B cell (primary cell): ENCODE measurements around the gene CACNA1A. TPM values are rescaled to one million over a fixed set of nuclear protein-coding genes. Genes with fewer than 3 reads are reported as not detected.

ENCODE experiments used
- ATAC-seq: fragments of 200-7000 bp; cut with Tn5 transposase; one replicate; pipeline ENCODE4 v1.10.0; 2021; ENCODE audit warnings: low read depth, mild to moderate bottlenecking, moderate number of reproducible peaks, moderate library complexity
- CTCF ChIA-PET: fragments of 350-600 bp; sonication (Branson Sonifier 250); formaldehyde crosslinking; loops from one replicate; lab custom pipeline; 2021; ENCODE audit warnings: antibody characterized with exemption, inconsistent platforms; lab: Charles Lee
- POLR2A ChIA-PET: fragments of 350-600 bp; sonication (Branson Sonifier 250); formaldehyde crosslinking; loops from one replicate; lab custom pipeline; 2021; ENCODE audit warnings: antibody characterized with exemption; lab: Charles Lee
- DNase-seq: peaks from one replicate; pipeline ENCODE4 v3.0.0; 2013
- H2AFZ ChIP-seq: 2 replicates; pipeline ENCODE4 v1.6.1; 2012; ENCODE audit warnings: mild to moderate bottlenecking, low read depth, low read length; ENCODE audit not compliant: insufficient read depth, poor library complexity, severe bottlenecking
- H3K27ac ChIP-seq, 2 donors: 1 replicate in 1 of 2; 2 replicates in 1 of 2; pipeline ENCODE4 v1.5.1; 2012 to 2013; ENCODE audit warnings: low read length in 2 of 2, mild to moderate bottlenecking in 2 of 2, moderate library complexity in 1 of 2
- H3K27me3 ChIP-seq, 4 experiments: fragments of 200-600 bp in 1 of 4; sonication (generic) in 1 of 4; replicated peaks in 1 of 4; 1 replicate in 2 of 4; 2 replicates in 2 of 4; pipeline versions ENCODE4 v1.6.1 to v1.7.0; 2013 to 2016; ENCODE audit warnings: low read length in 3 of 4, mild to moderate bottlenecking in 2 of 4, mixed read lengths in 1 of 4, moderate library complexity in 1 of 4; ENCODE audit not compliant: insufficient read depth in 4 of 4, control insufficient read depth in 3 of 4; ENCODE audit errors: control extremely low read depth in 1 of 4
- H3K36me3 ChIP-seq, 2 experiments: replicated peaks in 1 of 2; 1 replicate in 1 of 2; 2 replicates in 1 of 2; pipeline versions ENCODE4 v1.6.1 to v1.7.1; 2013; ENCODE audit warnings: low read length in 1 of 2; ENCODE audit not compliant: insufficient read depth in 2 of 2, control insufficient read depth in 1 of 2; ENCODE audit errors: control extremely low read depth in 1 of 2, extremely low read depth in 1 of 2
- H3K4me1 ChIP-seq, 2 donors: fragments of 200-600 bp in 1 of 2; sonication (generic) in 1 of 2; 1 replicate in 1 of 2; 2 replicates in 1 of 2; pipeline versions ENCODE4 v1.5.1 to v1.6.1; 2013 to 2017; ENCODE audit warnings: low read length in 2 of 2; ENCODE audit not compliant: control insufficient read depth in 2 of 2, insufficient read depth in 2 of 2
- H3K4me2 ChIP-seq: replicated peaks from 2 replicates; pipeline ENCODE3; 2012; ENCODE audit warnings: mild to moderate bottlenecking, low read depth, low read length; ENCODE audit not compliant: poor library complexity, severe bottlenecking
- H3K4me3 ChIP-seq, 5 experiments: fragments of 200-600 bp in 1 of 5; sonication (generic) in 1 of 5; 1 replicate in 3 of 5; 2 replicates in 2 of 5; pipeline versions ENCODE4 v1.5.1 to v1.7.0; 2011 to 2016; ENCODE audit warnings: low read length in 4 of 5, mild to moderate bottlenecking in 4 of 5, low read depth in 2 of 5, control low read depth in 1 of 5, moderate library complexity in 1 of 5; ENCODE audit not compliant: insufficient read depth in 1 of 5; ENCODE audit errors: control extremely low read depth in 1 of 5, extremely low read depth in 1 of 5
- H3K79me2 ChIP-seq: fragments of 200-600 bp; sonication (generic); one replicate; pipeline ENCODE4 v1.6.0; 2016; ENCODE audit warnings: low read length; ENCODE audit not compliant: control insufficient read depth, insufficient read depth
- H3K9ac ChIP-seq: fragments of 200-600 bp; sonication (generic); 2 replicates; pipeline ENCODE4 v1.6.1; 2017; ENCODE audit warnings: mild to moderate bottlenecking, low read length, moderate library complexity
- H3K9me3 ChIP-seq, 3 donors: one replicate each; pipeline versions ENCODE4 v1.6.1 to v1.7.1; 2013; ENCODE audit warnings: low read length in 2 of 3; ENCODE audit not compliant: control insufficient read depth in 2 of 3, insufficient read depth in 1 of 3; ENCODE audit errors: control extremely low read depth in 1 of 3
- H4K20me1 ChIP-seq: 2 replicates; pipeline ENCODE4 v1.6.0; 2012; ENCODE audit warnings: mild to moderate bottlenecking, low read length; ENCODE audit not compliant: insufficient read depth, control insufficient read depth, poor library complexity, severe bottlenecking
- H3K27ac Mint-ChIP-seq: one replicate; pipeline ENCODE4 v1.8.0; 2021; ENCODE audit warnings: mixed read lengths
- H3K27me3 Mint-ChIP-seq: one replicate; pipeline ENCODE4 v1.8.0; 2021; ENCODE audit warnings: mixed read lengths
- H3K4me1 Mint-ChIP-seq: one replicate; pipeline ENCODE4 v1.8.0; 2021; ENCODE audit warnings: mixed read lengths
- H3K4me3 Mint-ChIP-seq: one replicate; pipeline ENCODE4 v1.8.0; 2021; ENCODE audit warnings: mixed read lengths
- H3K9me3 Mint-ChIP-seq: one replicate; pipeline ENCODE4 v1.8.0; 2022; ENCODE audit warnings: mixed read lengths; ENCODE audit not compliant: insufficient read depth
- EZH2 ChIP-seq: IDR thresholded peaks from 2 replicates; pipeline ENCODE4 v1.6.1; 2012; ENCODE audit warnings: borderline replicate concordance, low read depth, mild to moderate bottlenecking, moderate library complexity, low read length; ENCODE audit not compliant: insufficient read depth, poor library complexity, severe bottlenecking
- WGBS: methylation state at CpG from one replicate; pipeline ENCODE4 v1.1.5; 2013; ENCODE audit warnings: missing lambda C conversion rate; ENCODE audit not compliant: insufficient coverage; 5-methylcytosine and 5-hydroxymethylcytosine counted together
- intact Hi-C: fragments of 100-400 bp; cut with micrococcal nuclease; formaldehyde crosslinking; loops from one replicate; pipeline ENCODE4 v1.10.0; 2022
- polyA plus RNA-seq: library from polyadenylated mRNA; depleted of rRNA; stranded (reverse); fragments of >200 nt; gene quantifications from 2 replicates; pipeline ENCODE4 v1.2.3, GENCODE V29; 2012
- total RNA-seq, 2 donors: library from RNA; stranded (reverse); fragments of 120-200 nt in 1 of 2; gene quantifications; 1 replicate in 1 of 2; 2 replicates in 1 of 2; pipeline versions ENCODE4 v1.2.3 to v1.2.4, GENCODE V29; 2013 to 2022
- TF ChIP-seq, protein P1 (sequence below): fragments of 200-600 bp; IDR thresholded peaks from one replicate; pipeline ENCODE4 v1.8.0; 2022; ENCODE audit warnings: antibody characterized with exemption, mild to moderate bottlenecking

The CACNA1A gene
- total and polyA plus RNA-seq, 2 donors (not counting 1 experiment from before 2014, with no cell fraction given), result 1.2 to 1.3 TPM

DNA sequence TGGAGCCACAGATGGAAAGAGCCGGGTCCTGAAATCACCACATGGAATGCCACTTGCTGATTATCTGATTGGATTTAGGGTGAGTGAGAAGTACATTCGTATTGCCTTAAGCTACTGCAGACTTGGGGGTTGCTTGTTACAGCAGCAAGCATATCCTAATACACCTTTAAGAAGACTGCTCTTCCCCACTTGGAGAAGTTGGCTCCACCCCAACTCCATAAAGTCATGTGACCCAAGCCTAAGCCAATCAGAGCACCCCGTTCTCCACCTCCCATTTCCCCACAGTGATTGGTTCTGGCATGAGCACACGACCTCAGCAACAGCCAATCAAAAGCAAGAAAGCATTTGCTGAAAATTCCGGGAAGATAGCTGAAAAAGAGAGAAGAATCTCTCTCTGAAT, 23.1 kb downstream of the CACNA1A start:
- 74% methylated on average over 2 of the region's 5 CpGs for WGBS
- H3K4me1 ChIP-seq, result no peaks in the 10 kb centered on the region
- H3K27me3 ChIP-seq, result peaks cover 0 to 6% (median 0%) of the 10 kb centered on the region in 4 experiments
- H2AFZ ChIP-seq, result no peak overlapping the region
- H3K9me3 Mint-ChIP-seq, result peaks cover 4% of the 10 kb centered on the region
- no peaks in the 10 kb centered on the region for H3K79me2 ChIP-seq
- H3K9me3 ChIP-seq, result peaks cover 0 to 14% (median 4%) of the 10 kb centered on the region in 3 donors
- ATAC-seq, result no peak
- no peak overlapping the region for H3K4me3 Mint-ChIP-seq
- no peak overlapping the region for H3K9ac ChIP-seq
- CTCF ChIA-PET, result no interaction called here
- no peaks in the 10 kb centered on the region for H3K4me1 Mint-ChIP-seq
- H3K27ac ChIP-seq, result no peak overlapping the region
- H3K4me2 ChIP-seq, result no peak overlapping the region
- no peaks in the 10 kb centered on the region for H4K20me1 ChIP-seq
- intact Hi-C loops, result no loop called here
- no peak for DNase-seq
- peaks cover 34% of the 10 kb centered on the region for H3K27me3 Mint-ChIP-seq
- no peak overlapping the region for H3K4me3 ChIP-seq
- TF ChIP-seq EZH2, result no peak
- TF ChIP-seq, protein P1, sequence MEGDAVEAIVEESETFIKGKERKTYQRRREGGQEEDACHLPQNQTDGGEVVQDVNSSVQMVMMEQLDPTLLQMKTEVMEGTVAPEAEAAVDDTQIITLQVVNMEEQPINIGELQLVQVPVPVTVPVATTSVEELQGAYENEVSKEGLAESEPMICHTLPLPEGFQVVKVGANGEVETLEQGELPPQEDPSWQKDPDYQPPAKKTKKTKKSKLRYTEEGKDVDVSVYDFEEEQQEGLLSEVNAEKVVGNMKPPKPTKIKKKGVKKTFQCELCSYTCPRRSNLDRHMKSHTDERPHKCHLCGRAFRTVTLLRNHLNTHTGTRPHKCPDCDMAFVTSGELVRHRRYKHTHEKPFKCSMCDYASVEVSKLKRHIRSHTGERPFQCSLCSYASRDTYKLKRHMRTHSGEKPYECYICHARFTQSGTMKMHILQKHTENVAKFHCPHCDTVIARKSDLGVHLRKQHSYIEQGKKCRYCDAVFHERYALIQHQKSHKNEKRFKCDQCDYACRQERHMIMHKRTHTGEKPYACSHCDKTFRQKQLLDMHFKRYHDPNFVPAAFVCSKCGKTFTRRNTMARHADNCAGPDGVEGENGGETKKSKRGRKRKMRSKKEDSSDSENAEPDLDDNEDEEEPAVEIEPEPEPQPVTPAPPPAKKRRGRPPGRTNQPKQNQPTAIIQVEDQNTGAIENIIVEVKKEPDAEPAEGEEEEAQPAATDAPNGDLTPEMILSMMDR, result no peak
- no peaks in the 10 kb centered on the region for H3K36me3 ChIP-seq
- no peak overlapping the region for H3K27ac Mint-ChIP-seq
- POLR2A ChIA-PET, result no interaction called here

DNA sequence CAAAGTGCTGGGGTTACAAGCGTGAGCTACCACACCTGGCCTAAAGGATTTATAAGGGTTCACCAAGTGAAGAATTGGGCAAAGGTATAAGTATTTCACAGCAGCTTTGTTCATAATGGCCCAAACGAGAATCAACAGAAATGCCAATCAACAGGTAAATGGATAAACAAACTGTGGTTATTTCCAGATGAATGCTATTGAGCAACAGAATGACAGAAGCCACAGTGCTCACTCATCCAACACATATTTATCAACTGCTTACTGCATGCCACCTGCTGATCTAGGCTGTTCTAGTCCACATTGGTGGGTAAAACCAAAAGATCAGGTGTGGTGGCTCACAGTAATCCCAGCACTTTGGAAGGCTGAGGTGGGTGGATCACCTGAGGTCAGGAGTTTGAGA, 27.7 kb downstream of the CACNA1A start:
- Histone ChIP-seq H3K36me3 (no peaks in the 10 kb centered on the region), H3K9me3 (peaks cover 2 to 26% (median 25%) of the 10 kb centered on the region in 3 donors), H3K4me1 (no peaks in the 10 kb centered on the region), H3K27me3 (peaks cover 0 to 8% (median 0%) of the 10 kb centered on the region in 4 experiments), H3K4me3 (no peak overlapping the region), H3K79me2 (no peaks in the 10 kb centered on the region), H2AFZ (no peak overlapping the region), H4K20me1 (no peaks in the 10 kb centered on the region), H3K9ac (no peak overlapping the region), H3K27ac (no peak overlapping the region), H3K4me2 (no peak overlapping the region)
- H3K27ac Mint-ChIP-seq, result no peak overlapping the region
- CTCF ChIA-PET, result no interaction called here
- intact Hi-C loops, result no loop called here
- WGBS, result 80% methylated on average over 1 of the region's 2 CpGs
- DNase-seq, result no peak
- H3K4me1 Mint-ChIP-seq, result no peaks in the 10 kb centered on the region
- H3K9me3 Mint-ChIP-seq, result peaks cover 23% of the 10 kb centered on the region
- H3K4me3 Mint-ChIP-seq, result no peak overlapping the region
- POLR2A ChIA-PET, result no interaction called here
- no peak for ATAC-seq
- H3K27me3 Mint-ChIP-seq, result peaks cover 26% of the 10 kb centered on the region
- TF ChIP-seq EZH2, result no peak
